ENCODE results near the gene ANKRD34A. TPM values are rescaled to one million over a fixed set of nuclear protein-coding genes. Genes with fewer than 3 reads are reported as not detected.

The ANKRD34A gene
- total and polyA plus RNA-seq, 2 experiments from 2014 or later, result 0.16 to 0.35 TPM

GRCh38 chr1:145982010-145982723 is 17.8 kb upstream of the ANKRD34A start (continued):
- TF ChIP-seq, protein P1, sequence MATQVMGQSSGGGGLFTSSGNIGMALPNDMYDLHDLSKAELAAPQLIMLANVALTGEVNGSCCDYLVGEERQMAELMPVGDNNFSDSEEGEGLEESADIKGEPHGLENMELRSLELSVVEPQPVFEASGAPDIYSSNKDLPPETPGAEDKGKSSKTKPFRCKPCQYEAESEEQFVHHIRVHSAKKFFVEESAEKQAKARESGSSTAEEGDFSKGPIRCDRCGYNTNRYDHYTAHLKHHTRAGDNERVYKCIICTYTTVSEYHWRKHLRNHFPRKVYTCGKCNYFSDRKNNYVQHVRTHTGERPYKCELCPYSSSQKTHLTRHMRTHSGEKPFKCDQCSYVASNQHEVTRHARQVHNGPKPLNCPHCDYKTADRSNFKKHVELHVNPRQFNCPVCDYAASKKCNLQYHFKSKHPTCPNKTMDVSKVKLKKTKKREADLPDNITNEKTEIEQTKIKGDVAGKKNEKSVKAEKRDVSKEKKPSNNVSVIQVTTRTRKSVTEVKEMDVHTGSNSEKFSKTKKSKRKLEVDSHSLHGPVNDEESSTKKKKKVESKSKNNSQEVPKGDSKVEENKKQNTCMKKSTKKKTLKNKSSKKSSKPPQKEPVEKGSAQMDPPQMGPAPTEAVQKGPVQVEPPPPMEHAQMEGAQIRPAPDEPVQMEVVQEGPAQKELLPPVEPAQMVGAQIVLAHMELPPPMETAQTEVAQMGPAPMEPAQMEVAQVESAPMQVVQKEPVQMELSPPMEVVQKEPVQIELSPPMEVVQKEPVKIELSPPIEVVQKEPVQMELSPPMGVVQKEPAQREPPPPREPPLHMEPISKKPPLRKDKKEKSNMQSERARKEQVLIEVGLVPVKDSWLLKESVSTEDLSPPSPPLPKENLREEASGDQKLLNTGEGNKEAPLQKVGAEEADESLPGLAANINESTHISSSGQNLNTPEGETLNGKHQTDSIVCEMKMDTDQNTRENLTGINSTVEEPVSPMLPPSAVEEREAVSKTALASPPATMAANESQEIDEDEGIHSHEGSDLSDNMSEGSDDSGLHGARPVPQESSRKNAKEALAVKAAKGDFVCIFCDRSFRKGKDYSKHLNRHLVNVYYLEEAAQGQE (IDR thresholded peaks at IDR 0.05; ENCODE audit: unreplicated experiment), result no peak
- no peak for TF ChIP-seq JUNB (IDR thresholded peaks at IDR 0.05; ENCODE audit: unreplicated experiment)
- TF ChIP-seq ETS1 (IDR thresholded peaks at IDR 0.05), result no peak
- no peak for TF ChIP-seq POLR2AphosphoS5 (IDR thresholded peaks at IDR 0.05; ENCODE audit: low read depth)
- no peak for TF ChIP-seq STAT1 (IDR thresholded peaks at IDR 0.05; ENCODE audit: unreplicated experiment)
- TF ChIP-seq EZH2phosphoT487 (IDR thresholded peaks at IDR 0.05; ENCODE audit: unreplicated experiment), result no peak
- TF ChIP-seq ZNF331 (CRISPR knock-in tag; IDR thresholded peaks at IDR 0.05; ENCODE audit: low read depth), result no peak
- no peak for TF ChIP-seq CREB1 (CRISPR knock-in tag; IDR thresholded peaks at IDR 0.05; ENCODE audit: low read depth)
- no peak for TF ChIP-seq NANOG (IDR thresholded peaks at IDR 0.05; ENCODE audit: borderline replicate concordance)
- TF ChIP-seq CTCF (conservative IDR thresholded peaks at IDR 0.05; ENCODE audit: low read depth in 2 of 2), result no peak
- no peak for TF ChIP-seq ZNF114 (CRISPR knock-in tag; IDR thresholded peaks at IDR 0.05)
- TF ChIP-seq EZH2 (IDR thresholded peaks at IDR 0.05; ENCODE audit: low read depth, unreplicated experiment), result no peak

- Histone ChIP-seq H2AFZ (no peak overlapping the region), H3K4me1 (ENCODE audit: insufficient read depth) (peaks cover 23% of the 10 kb centered on the region), H3K4me3 (no peak overlapping the region), H3K27me3 (ENCODE audit: insufficient read depth) (no peaks in the 10 kb centered on the region), H3K36me3 (ENCODE audit: insufficient read depth) (no peaks in the 10 kb centered on the region), H3K79me2 (replicated peaks; ENCODE audit: insufficient read depth) (no peaks in the 10 kb centered on the region), H3K27ac (ENCODE audit: low read depth) (no peak overlapping the region), H3K9me2 (ENCODE audit: insufficient read depth) (no peaks in the 10 kb centered on the region), H3K4me2 (peak overlapping the region; percentile 16; the same call in 1 of the 2 replicates), H3F3A (replicated peaks; ENCODE audit: low read depth) (no peaks in the 10 kb centered on the region), H4K20me1 (replicated peaks; ENCODE audit: insufficient read depth) (no peaks in the 10 kb centered on the region)
- ATAC-seq, result no peak
- DNase-seq (ENCODE audit: low spot score), result no peak
- Mint-ChIP-seq H3K36me3 (ENCODE audit: low read depth) (no peaks in the 10 kb centered on the region), H3K4me1 (peaks cover 19% of the 10 kb centered on the region), H3K27me3 (ENCODE audit: insufficient read depth, low read depth, poor library complexity) (peaks cover 4% of the 10 kb centered on the region), H3K27ac (no peak overlapping the region), H3K9me3 (no peaks in the 10 kb centered on the region), H3K4me3 (no peak overlapping the region)
- TF ChIP-seq, protein P1 (IDR thresholded peaks at IDR 0.05; ENCODE audit: unreplicated experiment), result no peak
- TF ChIP-seq POLR2AphosphoS5 (IDR thresholded peaks at IDR 0.05; ENCODE audit: low read depth) (no peak), CREB1 (CRISPR knock-in tag; IDR thresholded peaks at IDR 0.05; ENCODE audit: low read depth) (no peak), JUNB (IDR thresholded peaks at IDR 0.05; ENCODE audit: unreplicated experiment) (no peak), ETS1 (IDR thresholded peaks at IDR 0.05) (no peak), NANOG (IDR thresholded peaks at IDR 0.05; ENCODE audit: borderline replicate concordance) (no peak), STAT1 (IDR thresholded peaks at IDR 0.05; ENCODE audit: unreplicated experiment) (no peak)
Measured at GRCh38 chr1:145980457-145980994, 16.2 kb upstream of the ANKRD34A start.
